Osteocyte (in vitro differentiated cells): ENCODE data around the gene LRGUK. TPM values are rescaled to one million over a fixed set of nuclear protein-coding genes. Genes with fewer than 3 reads are reported as not detected.

Source experiments
- DNase-seq: peaks from one replicate; pipeline ENCODE4 v3.0.0; 2021; ENCODE audit warnings: mixed read lengths; ENCODE audit not compliant: unreplicated experiment; ENCODE audit errors: extremely low spot score
- H3K27ac Mint-ChIP-seq: one replicate; pipeline ENCODE4 v1.8.0; 2021; ENCODE audit warnings: mild to moderate bottlenecking, mixed read lengths; ENCODE audit not compliant: unreplicated experiment
- H3K27me3 Mint-ChIP-seq: one replicate; pipeline ENCODE4 v1.8.0; 2021; ENCODE audit warnings: mixed read lengths; ENCODE audit not compliant: unreplicated experiment
- H3K36me3 Mint-ChIP-seq: one replicate; pipeline ENCODE4 v1.8.0; 2021; ENCODE audit warnings: mixed read lengths; ENCODE audit not compliant: unreplicated experiment
- H3K4me1 Mint-ChIP-seq: one replicate; pipeline ENCODE4 v1.8.0; 2021; ENCODE audit warnings: mixed read lengths; ENCODE audit not compliant: unreplicated experiment
- H3K4me3 Mint-ChIP-seq: one replicate; pipeline ENCODE4 v1.8.0; 2021; ENCODE audit warnings: mild to moderate bottlenecking, moderate library complexity, mixed read lengths; ENCODE audit not compliant: unreplicated experiment
- H3K9me3 Mint-ChIP-seq: one replicate; pipeline ENCODE4 v1.8.0; 2021; ENCODE audit warnings: mixed read lengths; ENCODE audit not compliant: unreplicated experiment
- CTCF ChIP-seq: fragments of 200-600 bp; sonication (generic); IDR thresholded peaks from 2 replicates; pipeline ENCODE4 v1.5.0; 2021; ENCODE audit warnings: antibody characterized with exemption, mild to moderate bottlenecking, moderate library complexity
- total RNA-seq: library from RNA; stranded (reverse); gene quantifications from 2 replicates; pipeline ENCODE4 v1.2.1, GENCODE V29; 2021

LRGUK gene
- total RNA-seq, 1 donor from 2014 or later: 0.30 TPM

GRCh38 chr7:134308548-134308947, 181.4 kb downstream of the LRGUK start:
- H3K27me3 Mint-ChIP-seq: no peaks in the 10 kb centered on the region
- no peaks in the 10 kb centered on the region for H3K9me3 Mint-ChIP-seq
- H3K27ac Mint-ChIP-seq: no peak overlapping the region
- no peak for TF ChIP-seq CTCF
- H3K4me1 Mint-ChIP-seq: peaks cover 2% of the 10 kb centered on the region
- H3K4me3 Mint-ChIP-seq: no peak overlapping the region
- DNase-seq: no peak
- peaks cover 22% of the 10 kb centered on the region for H3K36me3 Mint-ChIP-seq

GRCh38 chr7:134311807-134312206, 184.7 kb downstream of the LRGUK start:
- no peak for TF ChIP-seq CTCF
- no peaks in the 10 kb centered on the region for H3K27me3 Mint-ChIP-seq
- DNase-seq: no peak
- peaks cover 4% of the 10 kb centered on the region for H3K36me3 Mint-ChIP-seq
- peaks cover 16% of the 10 kb centered on the region for H3K4me1 Mint-ChIP-seq
- H3K27ac Mint-ChIP-seq: no peak overlapping the region
- H3K4me3 Mint-ChIP-seq: no peak overlapping the region
- H3K9me3 Mint-ChIP-seq: no peaks in the 10 kb centered on the region

GRCh38 chr7:134312717-134313116, 185.6 kb downstream of the LRGUK start:
- no peak overlapping the region for H3K4me3 Mint-ChIP-seq
- peaks cover 20% of the 10 kb centered on the region for H3K4me1 Mint-ChIP-seq
- H3K36me3 Mint-ChIP-seq: peaks cover 4% of the 10 kb centered on the region
- H3K9me3 Mint-ChIP-seq: no peaks in the 10 kb centered on the region
- no peak overlapping the region for H3K27ac Mint-ChIP-seq
- no peak for DNase-seq
- H3K27me3 Mint-ChIP-seq: no peaks in the 10 kb centered on the region
- TF ChIP-seq CTCF: no peak

- peaks cover 3% of the 10 kb centered on the region for H3K36me3 Mint-ChIP-seq
- no peak for TF ChIP-seq CTCF
- H3K27me3 Mint-ChIP-seq: no peaks in the 10 kb centered on the region
- no peak for DNase-seq
- H3K27ac Mint-ChIP-seq: no peak overlapping the region
- H3K4me3 Mint-ChIP-seq: no peak overlapping the region
- peaks cover 20% of the 10 kb centered on the region for H3K4me1 Mint-ChIP-seq
- no peaks in the 10 kb centered on the region for H3K9me3 Mint-ChIP-seq
Observed at GRCh38 chr7:134313543-134313942, 186.4 kb downstream of the LRGUK start.

Other genes with a start within 250 kb of the LRGUK start
- gene SLC35B4, start 189.6 kb downstream of the LRGUK start, total RNA-seq: 18.7 and 24.0 TPM in 2 replicates